Cardiac fibroblast (primary cell): ENCODE measurements around the gene NOLC1.

Source experiments
- DNase-seq, 2 donors: peaks; one replicate each; pipeline versions ENCODE4 v3.0.0 to v3.0.0-alpha.2; 2010; ENCODE audit warnings: low read depth in 2 of 2
- H3K4me3 ChIP-seq, 2 donors: replicated peaks in 1 of 2; 1 replicate in 1 of 2; 2 replicates in 1 of 2; pipeline ENCODE4 v1.5.1; 2011; ENCODE audit warnings: low read depth in 2 of 2, low read length in 2 of 2, mild to moderate bottlenecking in 2 of 2, moderate library complexity in 1 of 2
- CTCF ChIP-seq: IDR thresholded peaks from one replicate; pipeline ENCODE4 v1.5.1; 2011; ENCODE audit warnings: low read depth, mild to moderate bottlenecking, low read length, inconsistent platforms

The NOLC1 gene

GRCh38 chr10:102195296-102195870 lies 43.2 kb downstream of the NOLC1 start:
- TF ChIP-seq CTCF, result no peak
- DNase-seq, result peak in 1 of 2 donors; percentile 27
- no peak overlapping the region for H3K4me3 ChIP-seq

- DNase-seq, result no peak
- no peak overlapping the region for H3K4me3 ChIP-seq
- no peak for TF ChIP-seq CTCF
These were observed 44.7 kb downstream of the NOLC1 start for GRCh38 chr10:102196893-102197292.

GRCh38 chr10:102198027-102198426 lies 45.8 kb downstream of the NOLC1 start:
- no peak for TF ChIP-seq CTCF
- H3K4me3 ChIP-seq, result no peak overlapping the region
- DNase-seq, result no peak

- no peak for DNase-seq
These were observed 48.8 kb downstream of the NOLC1 start for GRCh38 chr10:102200751-102201640.

GRCh38 chr10:102202386-102202785 lies 50.2 kb downstream of the NOLC1 start:
- no peak for DNase-seq
- H3K4me3 ChIP-seq, result no peak overlapping the region
- no peak for TF ChIP-seq CTCF

More at GRCh38 chr10:102200751-102201640, 48.8 kb downstream of the NOLC1 start:
- TF ChIP-seq CTCF, result no peak
- no peak overlapping the region for H3K4me3 ChIP-seq

GRCh38 chr10:102208311-102209035 lies 56.3 kb downstream of the NOLC1 start:
- no peak for TF ChIP-seq CTCF
- DNase-seq, result peak in 1 of 2 donors; percentile 73
- H3K4me3 ChIP-seq, result no peak overlapping the region
